GM19025 (cell line): ENCODE data around the gene THAP10.
"Not testable (repeated sequence)": the region's sequence is repeated elsewhere in the genome, so short reads cannot be mapped to it uniquely, and the experiment has no call there.

Experiments
- ATAC-seq: cut with Tn5 transposase; IDR thresholded peaks from one replicate; pipeline ENCODE4 v1.9.1; 2021; ENCODE audit warnings: mild to moderate bottlenecking, low read depth, moderate library complexity; ENCODE audit not compliant: unreplicated experiment

The THAP10 gene

DNA sequence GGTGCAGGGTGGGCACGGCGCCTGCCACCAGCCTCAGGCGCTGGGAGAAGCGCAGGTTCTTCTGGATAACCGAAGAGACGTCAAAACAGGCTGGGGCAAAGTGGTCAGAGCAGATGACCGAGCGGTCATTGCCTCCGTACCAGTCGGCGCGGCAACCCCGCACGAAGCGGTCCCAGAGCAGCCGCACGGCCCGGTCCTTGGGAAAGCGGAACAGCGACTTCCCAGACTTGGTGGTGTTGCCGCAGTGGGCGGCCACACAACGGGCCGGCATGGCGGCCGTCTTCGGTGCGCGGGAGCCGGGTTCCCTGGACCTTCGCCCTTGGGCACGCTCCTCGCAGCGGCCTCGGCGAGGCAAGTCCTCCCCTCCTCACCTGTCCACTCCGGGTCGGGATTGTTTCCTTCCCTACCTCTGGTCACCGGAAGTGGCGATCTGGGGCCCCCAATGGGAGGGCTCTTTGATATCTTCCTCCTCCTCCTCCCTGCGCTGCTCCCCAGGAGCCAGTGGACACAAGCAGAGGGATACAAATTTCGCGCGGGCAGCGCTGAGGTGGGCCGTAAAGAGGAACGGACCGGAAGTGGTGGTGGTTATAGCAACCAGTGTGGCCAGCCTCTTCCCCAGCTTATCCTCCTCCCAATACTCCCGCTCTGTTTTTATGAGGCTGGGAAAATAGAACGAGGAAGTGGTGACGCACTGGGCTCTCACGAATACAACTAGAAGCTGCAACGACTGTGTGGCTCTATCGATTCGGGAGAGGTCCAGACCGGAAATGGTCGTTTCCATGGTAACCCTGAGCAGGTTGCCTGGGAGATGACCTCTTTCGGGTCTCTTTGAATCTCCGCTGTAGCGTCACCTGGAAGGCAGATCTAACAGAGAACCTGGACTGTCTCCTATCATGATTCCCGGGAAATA lies at the start of gene THAP10, which contains the start of gene LRRC49:
Gene THAP10, minus strand, starts transcription at position 432 of the 910 bp plus-strand sequence. Its CDS starts 161 bp downstream, at position 271.
Gene LRRC49, plus strand, starts transcription at position 825 of the 910 bp plus-strand sequence. Its CDS starts 69 bp downstream, at position 894.
- peak; percentile 68 for ATAC-seq

DNA sequence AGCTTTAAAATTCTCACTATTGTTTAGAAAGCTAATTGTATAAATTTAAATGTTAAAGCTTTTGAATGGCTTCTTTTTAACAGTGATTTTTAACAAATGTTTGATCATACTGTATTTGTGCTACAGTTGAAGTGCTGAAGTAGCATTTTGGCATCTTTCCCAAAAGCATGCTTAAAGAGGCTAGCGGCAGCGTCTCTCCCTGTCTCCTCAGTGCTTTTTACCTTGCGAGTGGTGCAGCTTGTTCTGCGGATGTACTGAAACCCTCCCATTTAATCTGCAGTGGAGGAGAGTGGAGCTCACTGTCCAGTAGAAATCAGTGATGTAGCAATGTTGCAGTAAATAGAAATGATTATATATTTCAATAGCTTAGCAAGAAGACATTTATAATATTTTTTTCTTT lies 44.1 kb upstream of the THAP10 start:
- ATAC-seq: no peak

DNA sequence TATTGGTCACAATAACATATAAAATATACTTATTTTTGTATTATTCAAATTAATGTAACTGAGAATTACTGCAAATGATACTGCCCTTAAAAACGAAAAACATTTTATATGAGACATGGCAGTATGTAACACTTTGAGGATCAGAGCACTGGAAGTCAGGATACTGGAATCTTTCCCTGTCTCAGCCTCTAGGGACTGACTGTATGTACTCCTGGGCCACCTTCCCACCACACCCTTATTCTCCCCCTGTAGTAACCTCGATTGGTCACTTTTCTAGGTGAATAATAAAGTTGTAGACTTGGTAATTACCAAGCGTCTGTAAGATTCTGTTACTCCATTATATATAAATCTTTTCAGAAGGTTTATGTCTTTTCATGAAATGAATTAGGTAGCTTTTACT lies 43.4 kb upstream of the THAP10 start:
- ATAC-seq: no peak

DNA sequence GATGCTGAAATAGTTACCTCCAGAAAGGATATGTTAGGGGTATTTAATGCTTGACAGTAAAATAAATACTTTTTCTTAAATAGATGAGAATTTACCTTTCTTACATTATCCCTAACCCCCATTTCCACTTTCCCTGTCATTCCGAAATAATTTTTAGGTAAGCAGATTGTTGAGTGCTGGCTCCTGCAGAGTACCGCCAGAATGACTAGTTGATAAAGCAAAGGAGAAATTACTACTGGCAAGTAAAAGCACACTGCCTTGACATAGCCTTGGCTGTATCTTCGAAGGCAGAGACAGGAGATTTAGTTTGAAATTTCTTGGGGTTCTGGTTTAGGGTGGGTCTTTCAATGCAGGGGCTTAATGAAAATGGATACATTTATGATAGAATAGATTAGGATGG lies 41.2 kb upstream of the THAP10 start:
- ATAC-seq: no peak

DNA sequence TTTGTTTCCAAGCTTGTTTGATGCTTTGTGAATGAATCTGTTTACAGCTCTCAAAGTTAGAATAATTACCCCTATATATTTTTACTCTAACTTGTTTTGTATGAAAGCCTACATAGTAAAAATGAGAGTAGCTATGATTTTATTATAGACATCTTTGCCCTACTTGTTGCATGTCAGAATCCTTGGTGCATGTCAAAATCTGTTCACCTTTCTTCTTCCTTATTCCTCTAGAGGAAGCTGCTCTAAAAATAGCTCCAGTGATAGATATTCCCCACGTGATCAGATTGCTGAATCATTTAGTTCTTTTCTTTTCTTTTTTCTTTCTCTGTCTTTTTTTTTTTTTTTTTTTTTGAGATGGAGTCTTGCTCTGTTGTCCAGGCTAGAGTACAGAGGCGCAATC lies 40.2 kb upstream of the THAP10 start:
- ATAC-seq: no peak

DNA sequence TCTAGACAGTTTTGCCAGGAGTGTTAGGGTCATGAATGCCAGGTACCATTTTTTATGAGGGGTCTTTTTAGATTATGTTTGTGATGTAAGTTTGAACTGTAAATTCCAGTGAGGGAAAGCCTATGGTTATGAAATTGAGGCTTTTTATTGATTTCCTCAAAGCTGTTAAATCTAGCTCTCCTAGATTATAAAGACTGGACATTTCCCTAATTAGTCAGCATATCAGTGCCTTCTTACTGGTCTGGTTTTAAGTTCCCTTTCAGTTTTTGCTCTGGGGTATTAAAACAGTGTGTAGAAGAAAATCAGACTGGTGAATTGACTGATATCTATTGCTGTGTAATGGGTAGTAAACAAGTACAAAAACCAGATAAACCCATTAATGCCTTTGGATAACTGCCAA lies 39.6 kb upstream of the THAP10 start:
- no peak for ATAC-seq

DNA sequence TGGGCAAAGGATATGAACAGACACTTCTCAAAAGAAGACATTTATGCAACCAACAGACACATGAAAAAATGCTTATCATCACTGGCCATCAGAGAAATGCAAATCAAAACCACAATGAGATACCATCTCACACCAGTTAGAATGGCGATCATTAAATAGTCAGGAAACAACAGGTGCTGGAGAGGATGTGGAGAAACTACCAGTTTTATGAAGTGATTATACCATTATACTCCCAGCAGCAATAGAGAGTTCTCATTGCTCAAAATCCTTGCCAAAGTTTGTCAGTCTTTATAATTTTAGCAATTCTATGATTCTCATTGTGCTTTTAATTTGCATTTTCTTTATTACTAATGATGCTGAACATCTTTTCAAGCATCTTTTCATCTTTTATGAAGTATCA lies 34.7 kb upstream of the THAP10 start:
- not testable (repeated sequence) for ATAC-seq

DNA sequence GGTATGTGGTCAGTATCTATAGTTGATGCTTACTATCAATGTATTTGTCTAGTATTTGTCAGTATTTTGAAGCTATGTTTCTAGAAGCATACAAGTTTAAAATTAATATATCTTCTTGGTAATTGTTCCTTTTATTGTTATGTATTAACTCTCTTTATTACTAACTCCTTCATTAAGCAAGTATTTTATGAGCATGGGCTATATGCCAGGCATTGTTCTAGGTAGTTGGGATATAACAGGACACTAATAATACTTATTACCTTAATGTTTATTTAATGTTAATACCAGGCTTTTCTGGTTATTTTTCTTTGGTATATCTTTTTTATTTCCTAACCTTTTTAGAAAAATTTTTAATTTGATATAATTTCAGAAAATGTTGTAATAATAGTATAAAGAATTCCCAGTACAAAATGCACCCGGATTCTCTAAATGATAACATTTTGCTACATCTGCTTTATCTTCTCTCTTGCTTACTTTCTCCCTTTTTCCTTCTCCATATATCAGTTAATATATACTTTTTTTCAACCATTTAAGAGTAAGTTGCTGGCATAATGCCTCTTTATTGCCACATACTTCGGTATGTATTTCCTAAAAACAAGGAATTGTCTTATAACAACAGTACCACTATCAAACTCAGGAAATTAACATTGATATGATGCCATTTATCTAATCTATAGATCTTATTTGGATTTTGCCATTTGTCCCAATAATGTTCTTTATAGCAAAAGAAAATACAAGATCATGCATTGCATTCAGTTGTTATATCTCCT lies 31.3 kb upstream of the THAP10 start:
- no peak for ATAC-seq

DNA sequence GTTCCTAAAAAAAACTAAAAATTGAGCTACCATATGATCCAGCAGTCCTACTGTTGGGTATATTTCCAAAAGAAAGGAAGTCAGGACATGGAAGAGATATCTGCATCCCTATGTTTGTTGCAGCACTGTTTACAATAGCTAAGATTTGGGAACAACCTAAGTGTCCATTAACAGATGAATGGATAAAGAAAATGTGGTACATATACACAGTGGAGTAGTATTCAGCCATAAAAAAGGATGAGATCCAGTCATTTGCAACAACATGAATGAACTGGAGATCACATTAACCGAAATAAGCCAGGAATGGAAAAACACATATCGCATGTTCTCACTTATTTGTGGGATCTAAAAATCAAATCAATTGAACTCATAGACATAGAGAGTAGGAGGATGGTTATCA lies 29.9 kb upstream of the THAP10 start:
- ATAC-seq: no peak

DNA sequence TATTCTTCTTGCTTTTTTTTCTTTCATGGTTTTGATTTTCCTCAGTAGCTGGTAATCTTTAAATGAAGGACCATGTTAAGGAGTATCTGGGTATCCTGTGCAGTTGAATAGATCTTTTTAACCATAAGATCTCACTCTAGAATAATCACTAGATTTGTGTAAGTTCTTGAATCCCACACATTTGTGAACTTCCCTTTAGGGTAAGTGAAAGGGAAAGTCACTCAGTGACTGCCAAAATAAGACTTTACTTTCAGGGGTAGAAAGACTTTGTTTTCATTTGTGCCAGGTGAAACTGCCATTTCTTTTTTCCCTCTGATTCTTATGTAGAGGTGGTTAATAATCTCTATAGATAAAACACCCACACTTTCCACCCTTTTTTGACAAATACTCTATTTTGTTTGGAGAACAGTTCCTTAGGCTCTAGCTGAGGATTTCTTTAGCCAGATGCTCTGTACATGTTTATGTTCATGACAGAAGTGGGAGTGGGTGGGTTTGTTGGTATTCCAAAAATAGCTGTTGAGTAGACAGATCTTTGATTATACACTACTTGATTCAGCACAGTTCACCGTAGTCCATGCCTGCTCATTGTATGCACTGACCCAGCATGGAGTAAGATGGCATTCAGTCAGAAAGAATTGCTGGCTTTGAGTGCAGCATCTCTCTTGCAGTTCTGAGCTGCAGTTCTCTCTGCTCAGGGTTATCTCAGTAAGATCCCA lies 28.9 kb upstream of the THAP10 start:
- ATAC-seq: no peak

DNA sequence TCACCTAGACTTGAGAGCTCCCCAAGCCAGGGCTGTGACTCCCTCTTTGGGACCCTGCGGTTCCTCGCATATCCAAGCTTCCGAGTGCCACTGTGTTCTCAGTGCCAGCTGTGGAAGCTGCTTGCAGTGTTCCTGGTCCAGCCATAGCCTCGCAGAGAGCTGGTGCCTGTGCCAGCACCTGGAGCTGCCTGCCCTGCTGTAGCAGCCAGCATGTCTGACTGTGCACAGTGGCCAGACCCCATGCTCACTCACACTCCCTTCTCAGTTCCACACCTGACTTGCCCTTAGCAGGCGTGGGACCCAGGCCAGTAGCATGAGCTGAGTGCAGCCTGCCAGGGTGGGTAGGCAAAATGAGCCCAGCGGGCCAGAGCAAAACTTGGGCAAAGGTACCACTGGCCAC lies 25.7 kb upstream of the THAP10 start:
- ATAC-seq: no peak

DNA sequence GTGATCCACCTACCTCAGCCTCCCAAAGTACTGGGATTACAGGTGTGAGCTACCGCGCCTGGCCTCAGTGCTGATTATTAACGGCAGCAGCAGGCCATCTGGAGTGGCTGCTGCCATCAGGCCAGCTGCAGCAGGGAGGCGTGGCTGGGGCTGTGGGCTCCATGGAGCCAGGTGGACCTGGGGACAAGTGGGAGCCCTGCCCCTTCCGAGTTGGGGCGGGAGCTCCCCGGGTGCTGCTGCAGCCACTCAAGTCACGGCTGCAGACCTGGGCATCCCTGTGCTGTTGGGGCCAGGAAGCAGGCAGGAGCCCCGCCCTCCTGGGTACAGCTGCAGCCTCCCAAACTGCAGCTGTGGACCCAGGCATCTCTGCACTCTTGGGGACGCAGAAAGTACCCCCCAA lies 24.3 kb upstream of the THAP10 start:
- ATAC-seq: no peak

DNA sequence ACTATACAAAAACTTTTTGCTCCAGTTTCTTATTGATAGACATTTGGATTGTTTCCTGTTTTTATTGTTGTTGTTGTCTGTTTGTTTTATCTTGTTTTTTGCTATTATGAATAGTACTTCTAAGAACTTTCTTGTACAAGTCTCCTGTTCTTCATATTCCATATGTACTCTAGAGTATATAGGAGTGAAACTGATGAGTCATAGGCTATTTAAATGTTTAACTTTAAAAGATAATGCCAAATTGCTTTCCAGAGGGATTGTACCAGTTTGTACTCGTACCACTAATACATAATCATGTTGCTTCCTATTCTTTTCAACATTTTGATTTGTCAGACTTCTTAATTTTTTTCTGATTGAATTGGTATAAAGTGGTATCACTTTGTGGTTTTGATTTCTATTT lies 20.0 kb upstream of the THAP10 start:
- no peak for ATAC-seq

DNA sequence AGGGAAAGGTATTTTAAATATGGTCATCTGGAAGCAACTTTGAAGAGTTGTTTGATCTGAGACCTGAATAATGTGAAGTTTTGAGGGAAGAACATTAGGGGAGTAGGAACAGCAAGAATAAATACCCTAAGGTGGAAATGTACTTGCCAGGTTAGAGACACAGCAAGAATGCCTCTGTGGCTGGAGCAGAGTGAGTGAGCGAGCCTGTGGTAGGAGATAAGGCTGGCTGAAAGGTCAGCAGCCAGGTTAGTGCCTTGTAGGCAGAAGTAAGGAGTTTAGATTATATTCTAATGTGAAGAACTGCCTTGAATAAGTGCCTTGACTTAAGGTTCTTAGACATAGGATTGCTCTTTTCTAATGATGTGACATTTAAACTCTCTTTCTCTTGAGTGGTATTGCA lies 18.7 kb upstream of the THAP10 start:
- no peak for ATAC-seq

DNA sequence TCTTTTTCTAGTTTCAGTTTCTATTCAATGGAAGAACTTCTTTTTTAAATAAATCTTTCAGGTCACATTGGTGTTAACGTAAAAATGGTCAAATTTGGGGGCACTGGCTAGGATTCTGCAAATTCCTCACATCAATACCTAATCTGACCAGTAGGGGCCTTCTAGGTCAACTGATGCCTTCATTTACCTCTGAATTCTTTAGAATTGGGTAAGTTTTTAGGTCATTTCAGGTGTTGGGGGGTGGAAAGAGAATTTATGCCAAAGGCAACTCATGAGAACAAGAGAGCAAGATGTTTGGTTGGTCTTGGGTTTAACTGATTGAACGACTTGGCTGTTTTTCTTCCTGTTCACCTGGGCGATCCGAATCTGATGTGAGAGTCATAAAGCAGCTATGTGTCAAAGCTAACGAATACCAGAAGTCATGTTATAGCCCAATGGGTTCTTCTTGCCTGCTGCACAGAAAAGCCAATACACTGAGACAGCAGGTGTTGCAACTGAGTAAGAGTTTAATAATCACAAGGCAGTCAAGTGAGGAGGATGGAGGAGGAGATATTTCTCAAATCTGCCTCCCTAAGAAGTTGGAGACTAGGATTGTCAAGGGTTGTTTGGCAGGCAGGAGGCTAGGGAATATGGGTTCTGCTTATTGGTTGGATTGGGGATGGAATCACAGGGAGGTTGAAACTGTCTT lies 15.7 kb upstream of the THAP10 start:
- ATAC-seq: no peak

DNA sequence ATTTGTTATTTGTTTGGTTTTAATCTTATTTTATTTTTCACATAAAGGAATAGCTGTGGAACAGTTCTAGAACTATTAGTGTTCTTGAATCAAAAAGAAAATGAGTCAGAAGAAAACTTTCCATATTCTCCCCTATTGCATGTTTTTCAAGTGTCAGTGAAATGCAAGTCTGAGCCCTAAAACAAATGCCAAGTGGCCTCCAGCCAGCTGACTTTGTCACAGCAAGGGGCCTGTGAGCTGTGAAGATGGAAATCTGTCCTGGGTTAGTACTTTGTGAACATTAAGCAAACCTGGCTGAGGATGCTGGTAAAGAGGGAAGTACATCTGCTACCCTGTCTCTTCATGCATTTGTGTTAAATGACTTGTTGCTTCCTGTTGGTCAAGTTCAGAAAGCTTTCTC lies 14.6 kb upstream of the THAP10 start:
- ATAC-seq: no peak

DNA sequence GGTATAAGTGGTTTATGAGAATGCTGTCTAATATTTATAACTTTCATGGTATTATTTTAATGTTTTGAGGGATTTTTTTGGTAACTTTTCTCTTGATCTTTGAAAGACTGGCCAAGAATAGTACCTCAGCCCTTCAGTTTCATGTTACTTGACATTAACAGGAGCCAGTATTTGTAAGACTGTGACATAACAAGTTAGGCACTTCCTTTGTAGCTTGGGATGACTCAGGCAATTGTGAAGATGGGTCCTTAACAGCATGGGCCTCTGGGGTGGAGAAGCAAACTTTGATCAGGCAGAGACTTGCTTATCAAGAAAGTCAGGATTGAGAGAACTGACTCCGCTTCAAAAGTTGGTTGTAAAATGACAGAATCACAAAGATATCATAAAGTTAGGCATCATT lies 9.9 kb upstream of the THAP10 start:
- ATAC-seq: no peak

DNA sequence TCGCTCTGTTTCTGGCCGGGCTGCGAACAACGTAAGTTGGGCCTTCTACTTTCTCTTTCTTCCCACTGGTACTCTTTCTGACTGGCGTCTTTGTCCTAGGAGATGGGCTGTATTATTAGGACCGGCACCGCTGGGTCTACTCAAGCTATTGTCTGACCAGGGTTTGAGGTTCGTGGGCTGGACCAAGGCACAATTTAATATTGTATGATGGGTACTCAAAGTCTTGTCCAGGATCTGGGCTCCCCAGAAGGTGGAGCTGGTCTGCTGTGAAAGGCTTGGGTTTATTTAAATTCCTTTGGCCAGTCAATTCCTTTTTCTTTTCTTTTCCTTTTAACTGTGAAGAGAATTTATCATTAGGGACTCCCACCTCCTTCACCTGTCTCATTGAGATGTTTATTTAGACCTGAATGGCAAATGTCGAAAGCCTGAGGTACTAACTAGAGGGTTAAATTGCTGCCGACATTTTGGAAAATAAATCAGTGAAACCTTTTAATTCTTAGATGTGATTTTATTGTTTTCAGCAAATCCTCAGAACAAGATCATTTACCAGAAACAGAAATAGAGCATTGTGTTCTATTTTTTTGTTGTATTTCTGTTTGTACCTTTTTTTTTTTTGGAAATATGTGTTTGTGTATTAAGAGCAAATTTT lies 803 bp upstream of the THAP10 start:
- ATAC-seq: peak; percentile 18

DNA sequence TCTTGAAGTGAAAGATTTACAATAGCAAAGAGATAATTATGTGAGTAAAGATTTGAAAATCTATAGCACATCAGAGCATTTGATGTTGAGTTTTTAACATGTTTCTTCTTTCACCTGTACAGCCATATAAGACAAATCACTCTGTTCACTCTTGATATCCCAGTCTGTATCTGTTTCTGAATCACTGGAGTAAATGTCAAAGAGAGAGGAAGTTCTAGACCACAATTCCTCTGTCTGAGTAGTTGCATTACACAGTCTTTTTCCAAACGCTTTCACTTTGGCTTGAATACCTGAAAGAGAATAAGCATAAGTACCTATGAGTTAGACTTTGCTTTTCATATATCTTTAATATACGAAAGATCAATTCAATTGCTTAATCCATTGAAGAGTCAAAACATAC lies 9.9 kb downstream of the THAP10 start:
- no peak for ATAC-seq

DNA sequence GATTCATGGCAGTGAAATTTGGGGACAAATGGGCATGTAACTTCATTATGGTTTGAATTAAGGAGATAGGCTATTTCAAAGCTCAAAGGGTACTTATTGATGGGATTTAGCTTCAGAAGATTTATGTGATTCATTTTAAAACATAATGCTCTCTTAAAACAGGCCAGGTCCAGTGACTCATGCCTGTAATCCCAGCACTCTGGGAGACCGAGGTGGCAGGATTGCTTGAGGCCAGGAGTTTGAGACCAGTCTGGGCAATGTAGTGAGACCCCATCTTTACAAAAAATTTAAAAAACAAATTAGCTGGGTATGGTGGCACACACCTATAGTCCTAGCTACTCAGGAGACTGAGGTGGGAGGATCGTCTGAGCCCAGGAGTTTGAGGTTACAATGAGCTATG lies 11.5 kb downstream of the THAP10 start:
- ATAC-seq: no peak
